B cell (primary cell): ENCODE results near the gene HPS4.

Experiments
- CTCF ChIP-seq: fragments of 200-600 bp; IDR thresholded peaks from one replicate; pipeline ENCODE4 v1.8.0; 2022; ENCODE audit warnings: antibody characterized with exemption, mild to moderate bottlenecking
- EZH2 ChIP-seq: IDR thresholded peaks from 2 replicates; pipeline ENCODE4 v1.6.1; 2012; ENCODE audit warnings: borderline replicate concordance, low read depth, mild to moderate bottlenecking, moderate library complexity, low read length; ENCODE audit not compliant: insufficient read depth, poor library complexity, severe bottlenecking

DNA sequence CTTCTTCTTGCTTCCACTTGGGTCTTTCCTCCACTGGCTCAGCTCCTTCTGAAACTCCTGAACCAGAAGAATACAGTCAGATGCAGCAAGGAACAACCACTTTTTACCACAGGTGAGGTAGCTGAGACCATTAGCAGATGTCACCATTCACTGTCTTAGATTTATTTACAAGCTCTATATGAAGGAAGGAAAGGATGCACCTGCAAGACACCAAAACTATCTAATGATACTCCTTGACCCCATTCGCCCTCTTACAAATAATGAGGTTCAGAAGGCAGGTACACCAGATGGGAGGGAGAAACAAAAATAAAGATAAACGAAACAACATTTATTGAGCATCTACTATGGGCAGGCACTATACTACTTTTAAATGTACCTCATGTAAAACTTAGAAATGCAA lies 18.4 kb upstream of the HPS4 start:
- TF ChIP-seq CTCF (no peak), EZH2 (no peak)
